Measurements from ENCODE around the gene CTU2. TPM values are rescaled to one million over a fixed set of nuclear protein-coding genes. Genes with fewer than 3 reads are reported as not detected.

Gene CTU2
- total RNA-seq, 1 experiment from 2014 or later: 39.5 TPM

- intact Hi-C loops (cut with micrococcal nuclease; ENCODE audit: unreplicated experiment): no loop called here
- Mint-ChIP-seq H3K27ac (ENCODE audit: unreplicated experiment) (peak overlapping the region; percentile 89), H3K4me3 (ENCODE audit: low read depth, unreplicated experiment) (peak overlapping the region; percentile 100), H3K4me1 (ENCODE audit: low read depth, unreplicated experiment) (no peaks in the 10 kb centered on the region), H3K27me3 (ENCODE audit: unreplicated experiment) (no peaks in the 10 kb centered on the region), H3K36me3 (ENCODE audit: insufficient read depth, unreplicated experiment) (peaks cover 79% of the 10 kb centered on the region), H3K9me3 (ENCODE audit: low read depth, unreplicated experiment) (no peaks in the 10 kb centered on the region)
- BruUV-seq (replicated peaks): no TSS peak
- no peak for DNase-seq
- CTCF ChIA-PET: no interaction called here
- no peak for TF ChIP-seq CTCF (IDR thresholded peaks at IDR 0.05; ENCODE audit: unreplicated experiment)
Observed at GRCh38 chr16:88661468-88661867, 44.8 kb upstream of the CTU2 start.

- Mint-ChIP-seq H3K27ac (ENCODE audit: unreplicated experiment) (peak overlapping the region; percentile 97), H3K4me1 (ENCODE audit: low read depth, unreplicated experiment) (no peaks in the 10 kb centered on the region), H3K9me3 (ENCODE audit: low read depth, unreplicated experiment) (no peaks in the 10 kb centered on the region), H3K36me3 (ENCODE audit: insufficient read depth, unreplicated experiment) (peaks cover 75% of the 10 kb centered on the region), H3K4me3 (ENCODE audit: low read depth, unreplicated experiment) (peak overlapping the region; percentile 100), H3K27me3 (ENCODE audit: unreplicated experiment) (no peaks in the 10 kb centered on the region)
- CTCF ChIA-PET: interaction anchor here (0.6 to 1.0 kb wide), 2 partner anchors 10 to 23 kb away, joined by 3 to 4 read pairs; no protein-coding TSS in a partner anchor
- intact Hi-C loops (cut with micrococcal nuclease; ENCODE audit: unreplicated experiment): no loop called here
- no peak for DNase-seq
- BruUV-seq (replicated peaks): TSS peak; percentile 53
- no peak for TF ChIP-seq CTCF (IDR thresholded peaks at IDR 0.05; ENCODE audit: unreplicated experiment)
Observed at GRCh38 chr16:88662222-88662842, 44.0 kb upstream of the CTU2 start.

DNA sequence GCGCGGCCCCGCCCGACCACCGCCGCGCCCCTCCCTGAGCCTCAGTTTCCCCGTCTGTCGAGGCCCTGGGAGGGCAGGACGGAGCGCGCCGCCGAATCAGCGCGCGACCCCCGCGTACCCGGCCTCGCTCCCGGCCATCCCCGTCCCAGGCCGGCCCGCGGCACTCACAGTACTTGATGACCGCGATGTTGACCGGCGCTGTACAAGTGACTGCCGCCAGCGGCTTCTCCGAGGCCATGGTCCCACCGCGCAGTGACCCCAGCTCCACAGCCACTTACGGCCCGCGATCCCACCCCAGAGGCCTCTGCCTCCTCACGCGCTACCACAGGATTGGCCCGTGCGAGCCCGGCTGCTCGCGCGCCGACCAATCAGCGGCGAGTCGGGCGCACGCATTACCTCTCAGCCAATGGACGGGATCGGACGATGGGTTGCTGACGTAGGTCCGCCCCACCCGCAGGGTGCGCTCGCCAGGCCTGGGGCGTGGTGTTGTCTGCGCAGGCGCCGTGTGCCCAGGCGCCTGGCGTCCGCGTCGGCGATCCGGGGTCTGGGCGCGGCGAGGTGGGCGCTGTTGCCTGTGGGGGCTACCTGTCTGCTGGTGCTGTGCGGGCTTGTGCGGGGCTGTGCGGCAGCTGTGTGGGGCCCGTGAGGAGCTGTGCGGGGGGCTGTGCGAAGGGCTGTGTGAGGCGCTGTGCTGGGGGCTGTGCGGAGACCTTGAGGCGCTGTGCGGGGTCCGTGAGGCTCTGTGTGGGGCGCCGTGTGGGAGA, 43.3 kb upstream of the CTU2 start, which contains the start of gene MVD:
Gene MVD (minus strand): TSS at position 249 of the 764 bp plus-strand sequence. CDS start 11 bp downstream, at position 238.
- no peaks in the 10 kb centered on the region for H3K27me3 Mint-ChIP-seq (ENCODE audit: unreplicated experiment)
- CTCF ChIA-PET: interaction anchor here (0.6 to 1.0 kb wide), 2 partner anchors 10 to 24 kb away, joined by 3 to 4 read pairs; no protein-coding TSS in a partner anchor
- peak within 1 kb of the TSS; percentile 97 for H3K27ac Mint-ChIP-seq (ENCODE audit: unreplicated experiment)
- intact Hi-C loops (cut with micrococcal nuclease; ENCODE audit: unreplicated experiment): no loop called here
- H3K9me3 Mint-ChIP-seq (ENCODE audit: low read depth, unreplicated experiment): no peaks in the 10 kb centered on the region
- BruUV-seq (replicated peaks): no TSS peak
- H3K4me1 Mint-ChIP-seq (ENCODE audit: low read depth, unreplicated experiment): no peaks in the 10 kb centered on the region
- peak; percentile 99 for DNase-seq
- TF ChIP-seq CTCF (IDR thresholded peaks at IDR 0.05; ENCODE audit: unreplicated experiment): no peak
- peak within 1 kb of the TSS; percentile 100 for H3K4me3 Mint-ChIP-seq (ENCODE audit: low read depth, unreplicated experiment)
- peaks cover 68% of the 10 kb centered on the region for H3K36me3 Mint-ChIP-seq (ENCODE audit: insufficient read depth, unreplicated experiment)

GRCh38 chr16:88665148-88665547, 41.2 kb upstream of the CTU2 start:
- Mint-ChIP-seq H3K4me1 (ENCODE audit: low read depth, unreplicated experiment) (no peaks in the 10 kb centered on the region), H3K9me3 (ENCODE audit: low read depth, unreplicated experiment) (no peaks in the 10 kb centered on the region), H3K4me3 (ENCODE audit: low read depth, unreplicated experiment) (peak overlapping the region; percentile 32), H3K36me3 (ENCODE audit: insufficient read depth, unreplicated experiment) (peaks cover 62% of the 10 kb centered on the region), H3K27me3 (ENCODE audit: unreplicated experiment) (no peaks in the 10 kb centered on the region), H3K27ac (ENCODE audit: unreplicated experiment) (no peak overlapping the region)
- TSS peak; percentile 32 for BruUV-seq (replicated peaks)
- no peak for TF ChIP-seq CTCF (IDR thresholded peaks at IDR 0.05; ENCODE audit: unreplicated experiment)
- intact Hi-C loops (cut with micrococcal nuclease; ENCODE audit: unreplicated experiment): no loop called here
- DNase-seq: no peak
- CTCF ChIA-PET: no interaction called here
